ENCODE data around the gene TMEM208.

TMEM208 gene

DNA sequence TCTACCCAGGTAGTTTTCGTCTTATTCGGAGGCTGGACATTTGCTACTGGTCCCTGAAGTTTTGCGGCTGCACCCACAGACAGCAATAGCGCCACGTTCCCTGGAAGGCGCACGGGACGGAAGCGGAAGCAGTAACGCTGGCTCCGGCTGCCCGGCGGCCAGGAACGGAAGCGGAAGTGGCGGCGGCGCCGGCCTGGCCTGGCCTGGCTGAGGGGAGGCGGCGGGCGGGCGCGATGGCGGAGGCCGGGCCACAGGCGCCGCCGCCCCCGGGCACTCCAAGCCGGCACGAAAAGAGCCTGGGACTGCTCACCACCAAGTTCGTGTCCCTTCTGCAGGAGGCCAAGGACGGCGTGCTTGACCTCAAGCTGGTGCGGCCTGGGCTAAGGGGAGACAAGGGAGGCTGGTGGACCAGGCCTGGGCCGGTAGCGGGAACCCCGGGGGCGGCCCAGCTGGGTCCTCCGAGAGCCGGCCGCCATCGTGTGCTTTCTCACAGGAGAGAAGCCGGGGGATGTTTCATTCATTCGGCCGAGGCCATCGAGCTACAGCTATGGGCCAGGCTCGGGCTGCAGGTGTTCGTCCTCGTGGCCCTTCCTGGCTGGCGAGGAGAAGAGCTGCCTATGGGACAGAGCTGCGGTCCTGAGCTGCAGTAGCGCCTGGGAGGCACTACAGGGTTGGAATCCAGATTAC is 34.8 kb upstream of the TMEM208 start, which contains the start of gene E2F4:
E2F4 (plus strand) TSS at position 161 of the 687 bp plus-strand sequence; CDS start at position 234, 73 bp downstream.
- Histone ChIP-seq H3K4me1 (ENCODE audit: control insufficient read depth, insufficient read depth, low read length, unreplicated experiment) (peaks cover 20% of the 10 kb centered on the region), H2AFZ (ENCODE audit: low read length, unreplicated experiment) (peak within 1 kb of the TSS; percentile 21), H3K4me3 (ENCODE audit: low read depth, low read length) (peak within 1 kb of the TSS; percentile 96), H3K36me3 (ENCODE audit: insufficient read depth, low read length) (peaks cover 19% of the 10 kb centered on the region; the same call in 1 of the 2 replicates), H3K27me3 (ENCODE audit: insufficient read depth, low read length) (no peaks in the 10 kb centered on the region), H3K27ac (ENCODE audit: low read depth, low read length) (peak within 1 kb of the TSS; percentile 46), H3K79me2 (ENCODE audit: control insufficient read depth, insufficient read depth, low read length, unreplicated experiment) (peaks cover 36% of the 10 kb centered on the region)

DNA sequence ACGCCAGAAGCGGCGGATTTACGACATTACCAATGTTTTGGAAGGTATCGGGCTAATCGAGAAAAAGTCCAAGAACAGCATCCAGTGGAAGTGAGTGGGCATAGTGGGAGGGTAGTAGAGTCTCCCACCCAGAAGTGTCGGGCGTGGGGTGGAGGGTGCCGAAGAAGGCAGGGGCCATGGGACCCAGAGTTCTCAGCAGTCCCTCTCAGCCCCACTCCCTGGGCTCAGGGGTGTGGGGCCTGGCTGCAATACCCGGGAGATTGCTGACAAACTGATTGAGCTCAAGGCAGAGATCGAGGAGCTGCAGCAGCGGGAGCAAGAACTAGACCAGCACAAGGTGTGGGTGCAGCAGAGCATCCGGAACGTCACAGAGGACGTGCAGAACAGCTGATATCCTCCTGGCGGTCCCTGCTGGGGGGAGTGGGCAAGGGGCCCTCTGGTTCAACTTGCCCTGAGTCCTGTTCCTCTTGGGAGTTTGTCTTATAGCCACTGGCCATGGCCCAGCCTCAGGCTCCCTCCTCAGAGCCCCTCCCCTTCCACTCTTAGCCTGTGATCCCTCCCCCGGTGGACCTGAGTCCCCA is 34.1 kb upstream of the TMEM208 start:
- Histone ChIP-seq H3K36me3 (ENCODE audit: insufficient read depth, low read length) (peaks cover 21% of the 10 kb centered on the region; the same call in 1 of the 2 replicates), H3K4me1 (ENCODE audit: control insufficient read depth, insufficient read depth, low read length, unreplicated experiment) (peaks cover 20% of the 10 kb centered on the region), H2AFZ (ENCODE audit: low read length, unreplicated experiment) (no peak overlapping the region), H3K27ac (ENCODE audit: low read depth, low read length) (peak overlapping the region; percentile 46), H3K79me2 (ENCODE audit: control insufficient read depth, insufficient read depth, low read length, unreplicated experiment) (peaks cover 36% of the 10 kb centered on the region), H3K27me3 (ENCODE audit: insufficient read depth, low read length) (no peaks in the 10 kb centered on the region), H3K4me3 (ENCODE audit: low read depth, low read length) (peak overlapping the region; percentile 96)

DNA sequence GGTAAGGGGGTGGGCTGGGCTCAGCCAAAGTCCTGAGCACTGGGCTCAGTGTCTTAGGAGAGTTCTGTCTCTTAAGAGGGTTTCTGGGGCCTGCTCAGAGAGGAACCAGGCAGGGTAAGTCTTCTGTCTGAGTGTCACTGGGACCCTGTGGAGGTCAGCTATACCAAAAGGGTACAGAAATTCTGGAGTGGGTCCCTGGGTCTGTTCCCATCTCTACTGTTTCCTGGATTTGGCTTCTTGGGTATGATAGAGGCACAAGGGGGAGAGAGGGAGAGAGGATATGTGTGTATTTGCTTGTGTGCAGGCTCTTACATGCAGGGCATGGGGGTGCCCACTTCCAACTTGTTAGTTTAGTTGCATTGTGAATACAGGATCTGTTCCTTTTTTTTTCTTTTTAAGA is 33.4 kb upstream of the TMEM208 start:
- Histone ChIP-seq H3K27me3 (ENCODE audit: insufficient read depth, low read length) (no peaks in the 10 kb centered on the region), H3K79me2 (ENCODE audit: control insufficient read depth, insufficient read depth, low read length, unreplicated experiment) (peaks cover 36% of the 10 kb centered on the region), H2AFZ (ENCODE audit: low read length, unreplicated experiment) (no peak overlapping the region), H3K27ac (ENCODE audit: low read depth, low read length) (no peak overlapping the region), H3K4me1 (ENCODE audit: control insufficient read depth, insufficient read depth, low read length, unreplicated experiment) (peaks cover 20% of the 10 kb centered on the region), H3K36me3 (ENCODE audit: insufficient read depth, low read length) (peaks cover 24% of the 10 kb centered on the region; the same call in 1 of the 2 replicates), H3K4me3 (ENCODE audit: low read depth, low read length) (peak overlapping the region; percentile 96)

DNA sequence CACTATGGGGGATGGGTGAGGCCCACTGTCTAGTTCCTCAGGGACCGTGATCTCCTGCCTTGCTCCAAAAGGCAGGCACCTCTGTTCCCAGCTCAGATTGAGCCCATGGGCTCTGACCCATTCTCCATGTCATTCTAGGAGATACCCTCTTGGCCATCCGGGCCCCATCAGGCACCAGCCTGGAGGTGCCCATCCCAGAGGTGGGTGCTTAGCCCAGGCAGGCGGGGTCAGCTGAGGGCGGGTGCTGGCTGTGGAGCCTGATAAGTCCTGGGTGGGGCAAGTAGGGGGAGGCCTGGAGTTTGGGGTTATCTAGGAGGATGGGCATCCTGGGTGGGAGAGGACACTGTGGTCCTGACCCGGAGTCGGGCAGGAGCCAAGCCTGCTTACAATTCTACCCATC is 32.7 kb upstream of the TMEM208 start:
- Histone ChIP-seq H3K4me1 (ENCODE audit: control insufficient read depth, insufficient read depth, low read length, unreplicated experiment) (peaks cover 20% of the 10 kb centered on the region), H3K36me3 (ENCODE audit: insufficient read depth, low read length) (peaks cover 24% of the 10 kb centered on the region; the same call in 1 of the 2 replicates), H3K79me2 (ENCODE audit: control insufficient read depth, insufficient read depth, low read length, unreplicated experiment) (peaks cover 36% of the 10 kb centered on the region), H3K27ac (ENCODE audit: low read depth, low read length) (no peak overlapping the region), H2AFZ (ENCODE audit: low read length, unreplicated experiment) (no peak overlapping the region), H3K4me3 (ENCODE audit: low read depth, low read length) (peak overlapping the region; percentile 96; the same call in 1 of the 2 replicates), H3K27me3 (ENCODE audit: insufficient read depth, low read length) (no peaks in the 10 kb centered on the region)

DNA sequence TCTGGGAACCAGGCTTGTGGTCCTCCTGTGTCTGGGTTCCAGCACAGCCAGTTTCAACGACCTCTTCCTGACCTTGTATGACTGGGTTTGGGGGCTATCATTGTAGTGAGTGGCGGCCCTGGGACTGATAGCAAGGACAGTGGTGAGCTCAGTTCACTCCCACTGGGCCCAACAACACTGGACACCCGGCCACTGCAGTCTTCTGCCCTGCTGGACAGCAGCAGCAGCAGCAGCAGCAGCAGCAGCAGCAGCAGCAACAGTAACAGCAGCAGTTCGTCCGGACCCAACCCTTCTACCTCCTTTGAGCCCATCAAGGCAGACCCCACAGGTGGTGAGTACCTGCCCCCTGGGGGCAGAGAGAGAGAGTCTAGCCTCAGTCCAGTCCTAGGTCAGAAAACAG is 31.3 kb upstream of the TMEM208 start:
- Histone ChIP-seq H3K36me3 (ENCODE audit: insufficient read depth, low read length) (peaks cover 25% of the 10 kb centered on the region; the same call in 1 of the 2 replicates), H2AFZ (ENCODE audit: low read length, unreplicated experiment) (no peak overlapping the region), H3K4me1 (ENCODE audit: control insufficient read depth, insufficient read depth, low read length, unreplicated experiment) (peaks cover 20% of the 10 kb centered on the region), H3K27me3 (ENCODE audit: insufficient read depth, low read length) (no peaks in the 10 kb centered on the region), H3K27ac (ENCODE audit: low read depth, low read length) (no peak overlapping the region), H3K79me2 (ENCODE audit: control insufficient read depth, insufficient read depth, low read length, unreplicated experiment) (peaks cover 36% of the 10 kb centered on the region), H3K4me3 (ENCODE audit: low read depth, low read length) (no peak overlapping the region)

DNA sequence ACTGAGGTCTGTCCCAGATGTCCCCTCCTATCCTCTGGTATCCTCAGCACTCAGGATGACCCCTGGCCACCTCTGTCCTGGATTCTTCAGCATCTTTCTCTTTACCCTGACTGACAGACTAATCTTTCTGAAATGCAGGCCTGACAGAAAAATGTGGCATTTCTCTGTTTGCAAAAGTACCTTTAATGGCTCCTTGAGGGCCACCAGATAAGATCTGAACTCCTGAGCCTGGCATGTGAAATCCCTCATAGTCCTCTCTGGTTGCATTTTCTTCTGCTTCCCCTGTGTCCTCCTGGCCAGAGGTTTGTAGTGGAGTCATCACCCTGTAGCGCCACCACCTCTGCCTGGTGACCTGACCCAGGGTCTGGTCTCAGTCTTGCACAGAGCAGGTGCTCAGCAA is 30.0 kb upstream of the TMEM208 start:
- Histone ChIP-seq H2AFZ (ENCODE audit: low read length, unreplicated experiment) (no peak overlapping the region), H3K36me3 (ENCODE audit: insufficient read depth, low read length) (peaks cover 26% of the 10 kb centered on the region; the same call in 1 of the 2 replicates), H3K27me3 (ENCODE audit: insufficient read depth, low read length) (no peaks in the 10 kb centered on the region), H3K4me3 (ENCODE audit: low read depth, low read length) (no peak overlapping the region), H3K4me1 (ENCODE audit: control insufficient read depth, insufficient read depth, low read length, unreplicated experiment) (peaks cover 16% of the 10 kb centered on the region), H3K79me2 (ENCODE audit: control insufficient read depth, insufficient read depth, low read length, unreplicated experiment) (peaks cover 36% of the 10 kb centered on the region), H3K27ac (ENCODE audit: low read depth, low read length) (no peak overlapping the region)

DNA sequence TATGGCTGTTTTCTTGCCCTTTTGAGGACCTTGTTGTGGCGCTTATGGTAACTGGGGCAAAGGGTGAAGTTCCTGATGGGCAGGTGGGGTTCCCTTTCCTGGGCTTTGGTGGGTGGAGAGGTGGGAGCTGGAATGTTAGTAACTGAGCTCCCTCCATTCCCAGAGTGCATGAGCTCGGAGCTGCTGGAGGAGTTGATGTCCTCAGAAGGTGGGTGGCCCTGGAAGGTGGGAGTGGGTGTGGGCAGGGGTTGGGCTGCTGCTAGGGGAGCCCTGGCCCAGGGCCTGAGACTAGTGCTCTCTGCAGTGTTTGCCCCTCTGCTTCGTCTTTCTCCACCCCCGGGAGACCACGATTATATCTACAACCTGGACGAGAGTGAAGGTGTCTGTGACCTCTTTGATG is 29.2 kb upstream of the TMEM208 start:
- Histone ChIP-seq H3K27me3 (ENCODE audit: insufficient read depth, low read length) (no peaks in the 10 kb centered on the region), H3K4me1 (ENCODE audit: control insufficient read depth, insufficient read depth, low read length, unreplicated experiment) (peaks cover 16% of the 10 kb centered on the region), H3K27ac (ENCODE audit: low read depth, low read length) (no peak overlapping the region), H3K4me3 (ENCODE audit: low read depth, low read length) (no peak overlapping the region), H3K79me2 (ENCODE audit: control insufficient read depth, insufficient read depth, low read length, unreplicated experiment) (peaks cover 29% of the 10 kb centered on the region), H3K36me3 (ENCODE audit: insufficient read depth, low read length) (peaks cover 26% of the 10 kb centered on the region; the same call in 1 of the 2 replicates), H2AFZ (ENCODE audit: low read length, unreplicated experiment) (no peak overlapping the region)

DNA sequence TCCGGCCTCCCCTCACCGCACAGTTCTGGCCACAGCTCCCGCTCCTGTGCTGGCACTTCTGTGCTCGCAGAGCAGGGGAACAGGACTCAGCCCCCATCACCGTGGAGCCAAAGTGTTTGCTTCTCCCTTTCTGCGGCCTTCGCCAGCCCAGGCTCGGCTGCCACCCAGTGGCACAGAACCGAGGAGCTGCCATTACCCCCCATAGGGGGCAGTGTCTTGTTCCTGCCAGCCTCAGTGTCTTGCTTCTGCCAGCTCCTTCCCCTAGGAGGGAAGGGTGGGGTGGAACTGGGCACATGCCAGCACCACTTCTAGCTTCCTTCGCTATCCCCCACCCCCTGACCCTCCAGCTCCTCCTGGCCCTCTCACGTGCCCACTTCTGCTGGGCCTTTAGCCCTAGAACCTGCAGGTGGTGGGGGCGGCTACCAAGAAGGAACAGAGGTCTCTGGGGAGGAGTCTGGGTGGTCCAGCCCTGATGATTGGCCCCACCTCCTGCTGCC is 28.6 kb upstream of the TMEM208 start:
- Histone ChIP-seq H3K27ac (ENCODE audit: low read depth, low read length) (no peak overlapping the region), H3K4me3 (ENCODE audit: low read depth, low read length) (no peak overlapping the region), H3K36me3 (ENCODE audit: insufficient read depth, low read length) (peaks cover 26% of the 10 kb centered on the region; the same call in 1 of the 2 replicates), H2AFZ (ENCODE audit: low read length, unreplicated experiment) (no peak overlapping the region), H3K79me2 (ENCODE audit: control insufficient read depth, insufficient read depth, low read length, unreplicated experiment) (peaks cover 23% of the 10 kb centered on the region), H3K27me3 (ENCODE audit: insufficient read depth, low read length) (no peaks in the 10 kb centered on the region), H3K4me1 (ENCODE audit: control insufficient read depth, insufficient read depth, low read length, unreplicated experiment) (peaks cover 11% of the 10 kb centered on the region)

DNA sequence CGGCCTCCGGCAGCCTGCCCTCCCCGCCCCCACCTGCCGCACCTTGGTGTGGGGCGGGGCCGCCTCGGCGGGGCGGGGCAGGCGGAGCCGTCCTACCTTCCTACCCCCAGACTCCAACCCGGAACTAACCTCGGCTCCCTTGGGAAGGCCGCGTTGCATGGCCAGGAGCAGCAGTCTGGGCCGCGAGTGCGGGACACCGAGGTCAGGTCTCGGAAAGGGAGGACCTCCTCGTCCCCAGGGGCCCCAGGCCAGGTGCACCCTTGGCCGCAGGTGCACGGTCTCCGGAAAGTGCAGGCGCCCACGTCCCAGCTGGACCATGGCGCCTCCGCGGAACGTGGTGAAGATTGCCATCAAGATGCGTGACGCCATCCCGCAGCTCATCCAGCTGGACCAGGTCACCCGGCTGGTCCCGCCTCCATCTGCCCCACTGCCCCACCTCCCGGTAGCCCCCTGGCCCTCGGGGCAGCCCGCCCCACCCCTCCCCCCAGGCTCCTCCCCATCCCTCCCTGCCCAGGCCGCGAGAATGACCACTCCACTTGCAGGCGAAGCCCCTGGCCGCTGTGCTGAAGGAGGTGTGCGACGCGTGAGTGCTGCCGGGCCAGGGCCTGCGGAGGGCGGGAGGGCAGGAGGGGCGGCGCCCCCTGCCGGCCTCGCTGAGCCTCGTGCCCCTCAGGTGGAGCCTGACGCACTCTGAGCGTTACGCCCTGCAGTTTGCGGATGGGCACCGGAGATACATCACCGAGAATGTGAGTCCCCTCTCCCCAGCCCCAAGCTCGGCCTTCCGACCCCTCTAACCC is 27.7 kb upstream of the TMEM208 start, which contains the start of gene ELMO3:
ELMO3 (plus strand) TSS at position 121 of the 797 bp plus-strand sequence; CDS start at position 317, 196 bp downstream.
- Histone ChIP-seq H3K27ac (ENCODE audit: low read depth, low read length) (no peak within 1 kb of the TSS), H3K27me3 (ENCODE audit: insufficient read depth, low read length) (no peaks in the 10 kb centered on the region), H2AFZ (ENCODE audit: low read length, unreplicated experiment) (no peak within 1 kb of the TSS), H3K4me3 (ENCODE audit: low read depth, low read length) (no peak within 1 kb of the TSS), H3K79me2 (ENCODE audit: control insufficient read depth, insufficient read depth, low read length, unreplicated experiment) (peaks cover 14% of the 10 kb centered on the region), H3K36me3 (ENCODE audit: insufficient read depth, low read length) (peaks cover 22% of the 10 kb centered on the region; the same call in 1 of the 2 replicates), H3K4me1 (ENCODE audit: control insufficient read depth, insufficient read depth, low read length, unreplicated experiment) (peaks cover 2% of the 10 kb centered on the region)

DNA sequence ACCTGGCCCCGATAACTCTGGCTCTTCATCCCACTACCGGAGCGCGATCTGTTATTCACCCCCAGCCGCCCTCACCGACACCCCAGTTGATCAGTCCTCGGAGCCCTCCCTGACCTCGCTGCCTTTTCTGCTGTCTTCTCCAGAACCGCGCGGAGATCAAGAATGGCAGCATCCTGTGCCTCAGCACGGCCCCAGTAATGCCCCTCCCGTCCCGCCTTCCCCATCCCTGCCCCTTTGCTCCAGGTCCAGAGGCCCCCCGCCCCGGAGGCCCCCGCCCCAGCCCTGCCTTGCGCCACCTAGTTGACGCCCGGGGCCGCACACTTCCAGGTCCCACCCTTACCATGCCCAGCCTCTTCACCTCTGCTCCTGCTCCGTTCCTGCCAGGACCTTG is 27.1 kb upstream of the TMEM208 start:
- Histone ChIP-seq H3K27me3 (ENCODE audit: insufficient read depth, low read length) (no peaks in the 10 kb centered on the region), H3K79me2 (ENCODE audit: control insufficient read depth, insufficient read depth, low read length, unreplicated experiment) (peaks cover 9% of the 10 kb centered on the region), H3K4me3 (ENCODE audit: low read depth, low read length) (no peak overlapping the region), H3K36me3 (ENCODE audit: insufficient read depth, low read length) (peaks cover 17% of the 10 kb centered on the region; the same call in 1 of the 2 replicates), H2AFZ (ENCODE audit: low read length, unreplicated experiment) (no peak overlapping the region), H3K4me1 (ENCODE audit: control insufficient read depth, insufficient read depth, low read length, unreplicated experiment) (no peaks in the 10 kb centered on the region), H3K27ac (ENCODE audit: low read depth, low read length) (no peak overlapping the region)
